OCI-LY1 (cell line): ENCODE measurements around the gene PAXIP1.

ENCODE experiments used
- H2AFZ ChIP-seq: fragments of 200-600 bp; sonication (generic), shearing (Covaris generic); 2 replicates; pipeline ENCODE4 v1.6.0; 2014; ENCODE audit warnings: antibody characterized with exemption, mild to moderate bottlenecking, low read length
- H3F3A ChIP-seq: fragments of 200-600 bp; sonication (generic), shearing (Covaris generic); 2 replicates; pipeline ENCODE4 v1.6.0; 2014; ENCODE audit warnings: mild to moderate bottlenecking, antibody characterized with exemption, low read length, moderate library complexity; ENCODE audit not compliant: insufficient read depth
- H3K27ac ChIP-seq: fragments of 200-600 bp; sonication (generic); 2 replicates; pipeline ENCODE4 v1.5.1; 2014; ENCODE audit warnings: low read length, mixed run types, mild to moderate bottlenecking, low read depth; ENCODE audit not compliant: poor library complexity, severe bottlenecking
- H3K27me3 ChIP-seq: fragments of 200-600 bp; sonication (generic); 2 replicates; pipeline ENCODE4 v1.6.0; 2014; ENCODE audit warnings: antibody characterized with exemption, mild to moderate bottlenecking, low read length, moderate library complexity; ENCODE audit not compliant: insufficient read depth
- H3K36me3 ChIP-seq: fragments of 200-600 bp; sonication (generic); 2 replicates; pipeline ENCODE4 v1.6.1; 2014; ENCODE audit warnings: mild to moderate bottlenecking, antibody characterized with exemption, low read length, moderate library complexity, mixed read lengths; ENCODE audit not compliant: insufficient read depth
- H3K4me1 ChIP-seq: fragments of 200-600 bp; sonication (generic); 2 replicates; pipeline ENCODE4 v1.5.1; 2014; ENCODE audit warnings: mild to moderate bottlenecking, low read length, moderate library complexity; ENCODE audit not compliant: insufficient read depth, severe bottlenecking
- H3K4me2 ChIP-seq: fragments of 200-600 bp; sonication (generic), shearing (Covaris generic); 2 replicates; pipeline ENCODE4 v1.6.1; 2014; ENCODE audit warnings: low read length
- H3K4me3 ChIP-seq: fragments of 200-600 bp; sonication (generic); 2 replicates; pipeline ENCODE4 v1.5.1; 2014; ENCODE audit warnings: low read length, low read depth, mild to moderate bottlenecking, mixed read lengths; ENCODE audit not compliant: poor library complexity, severe bottlenecking
- H3K79me2 ChIP-seq: fragments of 200-600 bp; shearing (Covaris generic); 2 replicates; pipeline ENCODE4 v1.6.1; 2016; ENCODE audit warnings: mixed run types, low read length, mixed read lengths; ENCODE audit not compliant: insufficient read depth
- H3K9ac ChIP-seq: fragments of 200-600 bp; sonication (generic), shearing (Covaris generic); 2 replicates; pipeline ENCODE4 v1.6.1; 2014; ENCODE audit warnings: mild to moderate bottlenecking, low read length, mixed read lengths
- H3K9me2 ChIP-seq: fragments of 200-600 bp; sonication (generic), shearing (Covaris generic); 2 replicates; pipeline ENCODE4 v1.6.1; 2014; ENCODE audit warnings: low read depth, mild to moderate bottlenecking, low read length, mixed read lengths
- H3K9me3 ChIP-seq: fragments of 200-600 bp; shearing (Covaris generic); 2 replicates; pipeline ENCODE4 v1.6.1; 2014; ENCODE audit warnings: low read length, mixed read lengths
- H4K20me1 ChIP-seq: fragments of 200-600 bp; sonication (generic), shearing (Covaris generic); 2 replicates; pipeline ENCODE4 v1.6.0; 2016; ENCODE audit warnings: mild to moderate bottlenecking, low read length; ENCODE audit not compliant: insufficient read depth
- CTCF ChIP-seq: fragments of 200-600 bp; sonication (generic), shearing (Covaris generic); IDR thresholded peaks from 2 replicates; pipeline ENCODE4 v1.5.1; 2017; ENCODE audit warnings: mild to moderate bottlenecking, antibody characterized with exemption, low read length, moderate library complexity, mixed read lengths
- EZH2 ChIP-seq: fragments of 200-600 bp; sonication (generic), shearing (Covaris generic); IDR thresholded peaks from 2 replicates; pipeline ENCODE4 v1.8.0; 2017; ENCODE audit warnings: borderline replicate concordance, mixed run types, mild to moderate bottlenecking, antibody characterized with exemption, low read length, moderate library complexity, mixed read lengths

The PAXIP1 gene

DNA sequence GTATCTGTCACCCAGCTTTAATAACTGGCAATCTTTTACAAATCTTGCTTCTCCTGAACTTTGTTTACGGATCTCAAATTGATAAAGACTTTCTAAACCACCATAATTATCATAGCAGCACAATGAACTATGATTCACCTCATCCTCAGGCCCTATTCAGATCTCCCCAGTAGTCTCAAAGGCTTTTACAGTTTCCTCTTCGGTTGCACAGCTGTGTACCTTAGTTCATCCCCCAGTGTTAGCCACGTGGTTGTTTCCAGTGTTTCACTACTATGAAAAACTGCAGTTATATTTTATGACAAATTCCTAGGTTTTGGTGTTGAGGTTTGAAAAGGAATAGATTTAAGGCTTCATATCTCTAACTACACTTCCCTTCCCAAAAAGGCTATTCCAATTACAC lies 24.9 kb downstream of the PAXIP1 start:
- no peak overlapping the region for H2AFZ ChIP-seq
- peaks cover 85% of the 10 kb centered on the region for H3K36me3 ChIP-seq
- no peak overlapping the region for H3K27ac ChIP-seq
- no peak overlapping the region for H3K4me2 ChIP-seq
- no peaks in the 10 kb centered on the region for H3F3A ChIP-seq
- H3K9me3 ChIP-seq: no peaks in the 10 kb centered on the region
- H3K79me2 ChIP-seq: no peaks in the 10 kb centered on the region
- H3K27me3 ChIP-seq: no peaks in the 10 kb centered on the region
- no peaks in the 10 kb centered on the region for H3K9me2 ChIP-seq
- TF ChIP-seq EZH2: no peak
- no peaks in the 10 kb centered on the region for H3K4me1 ChIP-seq
- no peaks in the 10 kb centered on the region for H4K20me1 ChIP-seq
- no peak overlapping the region for H3K4me3 ChIP-seq
- no peak overlapping the region for H3K9ac ChIP-seq

GRCh38 chr7:154977250-154977649 lies 25.7 kb downstream of the PAXIP1 start:
- Histone ChIP-seq H3K9me2 (no peaks in the 10 kb centered on the region), H3K27ac (no peak overlapping the region), H2AFZ (no peak overlapping the region), H3K9me3 (no peaks in the 10 kb centered on the region), H3K79me2 (no peaks in the 10 kb centered on the region), H3K4me3 (no peak overlapping the region), H3K4me1 (no peaks in the 10 kb centered on the region), H4K20me1 (no peaks in the 10 kb centered on the region), H3K4me2 (no peak overlapping the region), H3K36me3 (peaks cover 86% of the 10 kb centered on the region), H3K9ac (no peak overlapping the region), H3F3A (no peaks in the 10 kb centered on the region), H3K27me3 (no peaks in the 10 kb centered on the region)
- TF ChIP-seq CTCF: no peak
- no peak for TF ChIP-seq EZH2

- Histone ChIP-seq H3K9ac (no peak overlapping the region), H3K4me2 (no peak overlapping the region), H3K27ac (no peak overlapping the region), H3K9me3 (no peaks in the 10 kb centered on the region), H3F3A (no peaks in the 10 kb centered on the region), H3K79me2 (no peaks in the 10 kb centered on the region), H3K4me1 (no peaks in the 10 kb centered on the region), H4K20me1 (no peaks in the 10 kb centered on the region), H3K9me2 (no peaks in the 10 kb centered on the region), H3K36me3 (peaks cover 86% of the 10 kb centered on the region), H2AFZ (no peak overlapping the region), H3K4me3 (no peak overlapping the region), H3K27me3 (no peaks in the 10 kb centered on the region)
- TF ChIP-seq CTCF: no peak
Measured at GRCh38 chr7:154976844-154977243, 26.1 kb downstream of the PAXIP1 start.

- TF ChIP-seq EZH2 (no peak), CTCF (no peak)
- Histone ChIP-seq H3K9me2 (no peaks in the 10 kb centered on the region), H3K79me2 (no peaks in the 10 kb centered on the region), H2AFZ (no peak overlapping the region), H3K9ac (no peak overlapping the region), H3K4me1 (no peaks in the 10 kb centered on the region), H3K36me3 (peaks cover 89% of the 10 kb centered on the region), H3K4me3 (no peak overlapping the region), H3K4me2 (no peak overlapping the region), H4K20me1 (no peaks in the 10 kb centered on the region; the same call in 1 of the 2 replicates), H3K27ac (no peak overlapping the region), H3F3A (no peaks in the 10 kb centered on the region), H3K27me3 (no peaks in the 10 kb centered on the region), H3K9me3 (no peaks in the 10 kb centered on the region)
Measured at GRCh38 chr7:154975984-154976383, 26.9 kb downstream of the PAXIP1 start.
